ENCODE results near the gene NEIL3.
A peak's percentile ranks its signal among the peaks of the same experiment; 100 is the strongest.

Gene NEIL3, protein sequence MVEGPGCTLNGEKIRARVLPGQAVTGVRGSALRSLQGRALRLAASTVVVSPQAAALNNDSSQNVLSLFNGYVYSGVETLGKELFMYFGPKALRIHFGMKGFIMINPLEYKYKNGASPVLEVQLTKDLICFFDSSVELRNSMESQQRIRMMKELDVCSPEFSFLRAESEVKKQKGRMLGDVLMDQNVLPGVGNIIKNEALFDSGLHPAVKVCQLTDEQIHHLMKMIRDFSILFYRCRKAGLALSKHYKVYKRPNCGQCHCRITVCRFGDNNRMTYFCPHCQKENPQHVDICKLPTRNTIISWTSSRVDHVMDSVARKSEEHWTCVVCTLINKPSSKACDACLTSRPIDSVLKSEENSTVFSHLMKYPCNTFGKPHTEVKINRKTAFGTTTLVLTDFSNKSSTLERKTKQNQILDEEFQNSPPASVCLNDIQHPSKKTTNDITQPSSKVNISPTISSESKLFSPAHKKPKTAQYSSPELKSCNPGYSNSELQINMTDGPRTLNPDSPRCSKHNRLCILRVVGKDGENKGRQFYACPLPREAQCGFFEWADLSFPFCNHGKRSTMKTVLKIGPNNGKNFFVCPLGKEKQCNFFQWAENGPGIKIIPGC

GRCh38 chr4:177309522-177310371 is at the start of gene NEIL3:
Gene NEIL3, plus strand, starts transcription at chr4:177309874. Its CDS starts 80 bp downstream, at chr4:177309954.
- DNase-seq, result peak; percentile 93 to 96

DNA sequence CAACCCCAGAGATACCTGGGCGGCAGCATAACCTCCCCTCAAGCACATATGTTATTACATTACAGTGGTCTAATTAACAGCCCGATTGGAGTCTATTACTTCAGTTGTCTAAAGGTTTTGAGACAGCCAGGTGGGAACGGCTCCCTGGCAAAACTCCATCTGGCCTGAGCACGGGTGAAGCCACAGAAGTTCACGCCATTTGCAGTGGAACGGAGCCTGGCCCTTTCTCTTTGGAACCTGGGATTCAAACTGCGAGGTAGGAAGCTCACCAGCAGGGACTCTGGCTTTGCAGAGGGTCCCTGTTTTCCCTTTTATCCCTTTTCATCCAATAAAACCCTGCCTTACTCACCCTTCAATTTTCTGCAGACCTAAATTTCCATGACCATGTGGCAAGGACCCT is 45.9 kb upstream of the NEIL3 start:
- no peak for DNase-seq

- DNase-seq, result no peak
Observed at GRCh38 chr4:177264788-177265422, 44.8 kb upstream of the NEIL3 start.

DNA sequence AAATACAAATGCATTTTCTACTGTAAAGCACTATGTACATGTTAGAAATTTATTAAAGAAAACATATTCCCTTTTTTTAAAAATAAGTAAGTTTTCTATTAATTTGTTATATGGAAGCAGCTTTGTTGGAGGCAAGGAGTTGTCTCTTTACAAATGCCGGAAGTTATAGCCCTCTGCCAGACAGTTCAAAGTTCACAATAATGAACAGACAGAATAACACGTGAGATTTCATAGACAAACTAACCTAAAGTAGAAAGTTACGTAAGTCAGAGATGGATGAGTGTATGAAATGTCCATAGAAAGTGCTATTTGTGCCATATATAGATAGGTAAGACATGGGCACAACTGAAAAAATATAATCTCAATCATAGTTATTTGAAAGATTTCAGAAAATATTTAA is 43.9 kb upstream of the NEIL3 start:
- DNase-seq, result no peak

GRCh38 chr4:177266506-177266905 is 43.2 kb upstream of the NEIL3 start:
- DNase-seq, result no peak

GRCh38 chr4:177267911-177268310 is 41.8 kb upstream of the NEIL3 start:
- DNase-seq, result no peak

- DNase-seq, result no peak
Observed at GRCh38 chr4:177271091-177271490, 38.6 kb upstream of the NEIL3 start.

DNA sequence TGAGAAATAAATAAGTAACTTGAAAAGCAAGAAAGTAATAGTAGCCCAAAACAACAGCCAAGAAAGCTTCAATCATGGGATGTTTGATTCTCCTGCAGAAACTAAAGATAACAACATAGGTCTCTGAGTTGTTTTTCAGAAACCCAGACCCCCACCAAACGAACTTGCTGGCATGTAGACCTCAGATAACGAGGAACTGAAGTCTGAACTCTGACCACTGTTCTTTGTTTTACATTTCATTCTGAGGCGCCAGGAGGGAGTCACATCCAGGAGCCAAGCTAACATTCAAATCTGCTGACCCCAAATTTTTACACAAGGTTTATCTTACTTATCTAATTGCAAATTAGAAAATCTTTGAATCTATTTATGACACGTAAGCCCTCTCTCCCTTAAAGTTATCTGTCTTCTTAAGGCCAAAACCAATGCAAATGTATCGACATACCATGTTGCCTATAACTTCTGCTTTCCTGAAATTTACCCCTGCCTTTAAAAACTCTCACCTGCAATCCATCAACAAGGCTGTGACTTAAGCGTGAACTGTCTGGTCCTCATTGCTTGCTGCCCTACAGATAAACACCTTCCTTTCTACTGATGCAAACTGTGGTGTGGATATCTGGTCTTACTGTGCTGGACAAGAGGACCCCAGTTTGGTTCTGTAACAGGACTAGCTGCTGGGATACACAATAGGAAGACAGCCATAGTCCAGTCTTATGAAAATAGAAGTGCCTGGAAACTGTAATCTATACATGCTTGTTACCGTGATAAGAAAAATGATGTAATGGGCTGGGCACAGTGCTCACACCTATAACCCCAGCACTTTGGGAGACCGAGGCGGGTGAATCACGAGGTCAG is 37.5 kb upstream of the NEIL3 start:
- no peak for DNase-seq

DNA sequence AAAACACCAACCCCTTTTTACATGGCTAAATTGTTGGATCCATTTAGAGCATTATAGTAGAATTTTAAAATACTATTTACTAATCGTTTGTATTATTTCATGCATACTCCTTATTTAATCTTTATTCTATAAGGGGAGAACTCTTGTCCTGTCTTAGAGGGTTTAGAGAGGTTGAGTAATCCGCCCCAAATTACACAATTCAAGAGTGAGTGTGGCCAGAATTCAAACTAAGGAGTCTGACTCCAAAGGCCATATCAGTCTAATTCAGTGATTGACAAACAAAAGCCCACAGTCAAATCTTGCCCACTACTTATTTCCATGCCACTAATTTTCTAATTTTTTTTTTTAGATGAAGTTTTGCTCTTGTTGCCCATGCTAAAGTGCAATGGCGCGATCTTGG is 33.7 kb upstream of the NEIL3 start:
- DNase-seq, result no peak

DNA sequence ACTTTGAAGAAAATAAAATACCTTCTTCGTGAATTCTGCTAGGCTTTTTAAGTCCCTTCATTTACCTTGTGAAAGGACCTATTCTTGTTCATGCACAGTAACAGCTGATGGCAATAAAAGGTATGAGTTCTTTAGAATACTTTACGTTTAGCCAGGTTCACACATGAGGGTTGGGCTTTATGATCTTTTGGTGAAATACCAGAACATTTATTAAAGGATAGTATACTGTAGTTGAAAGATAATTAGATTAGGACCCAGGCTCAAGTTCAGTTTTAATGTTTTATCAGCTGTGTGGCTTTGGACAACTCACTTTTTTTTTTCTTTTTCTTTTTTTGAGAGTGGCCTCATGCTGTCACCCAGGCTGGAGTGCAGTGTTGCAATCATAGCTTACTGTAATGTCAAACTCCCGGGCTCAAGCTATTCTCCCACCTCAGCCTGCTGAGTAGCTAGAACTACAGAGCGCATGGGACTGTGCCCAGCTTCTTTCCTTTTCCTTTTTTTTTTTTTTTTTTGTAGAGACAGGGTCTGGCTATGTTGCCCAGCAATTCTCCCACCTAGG is 28.2 kb upstream of the NEIL3 start:
- no peak for DNase-seq

DNA sequence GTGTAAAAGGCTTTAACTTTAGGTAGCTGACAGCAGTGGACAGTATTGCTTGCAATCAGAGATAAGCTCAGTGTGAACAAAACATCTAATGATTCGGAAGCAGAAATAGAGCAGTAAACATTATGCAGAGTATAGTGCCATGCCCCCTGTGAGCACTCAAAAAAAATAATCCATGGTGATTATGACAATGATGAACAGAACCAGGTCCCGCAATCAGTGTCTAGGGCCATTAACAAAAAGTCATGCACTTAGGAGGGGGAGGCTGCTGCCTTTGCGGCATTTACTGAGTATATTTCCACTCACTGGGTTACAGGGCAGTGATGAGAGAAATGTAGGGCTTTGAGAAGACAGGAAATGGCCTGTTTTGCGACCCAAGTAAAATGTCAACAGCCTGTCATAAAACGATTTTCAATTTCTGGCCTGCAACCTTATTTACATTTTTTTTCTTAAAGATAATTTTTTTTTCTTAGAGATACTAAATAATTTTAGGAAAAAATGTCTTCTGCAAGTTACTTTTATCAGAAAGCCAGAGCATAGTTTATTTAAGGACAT is 27.3 kb upstream of the NEIL3 start:
- DNase-seq, result no peak

DNA sequence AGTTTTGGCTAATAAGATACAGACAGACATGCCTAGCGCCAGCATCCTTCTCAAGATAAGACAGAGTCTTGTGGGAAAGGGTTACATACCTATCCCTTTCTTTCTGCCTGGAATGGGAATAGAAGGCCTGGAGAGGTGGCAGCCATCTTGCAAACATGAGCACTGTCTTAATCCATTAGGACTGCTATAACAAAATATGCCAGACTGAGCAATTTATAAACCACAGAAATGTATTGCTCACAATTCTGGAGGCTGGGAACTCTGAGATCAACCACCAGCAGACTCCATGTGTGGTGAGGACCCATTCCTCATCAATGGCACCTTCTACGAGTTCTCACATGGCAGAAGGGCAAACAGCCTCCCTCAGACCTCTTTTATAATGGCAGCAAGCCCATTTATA is 26.5 kb upstream of the NEIL3 start:
- no peak for DNase-seq

DNA sequence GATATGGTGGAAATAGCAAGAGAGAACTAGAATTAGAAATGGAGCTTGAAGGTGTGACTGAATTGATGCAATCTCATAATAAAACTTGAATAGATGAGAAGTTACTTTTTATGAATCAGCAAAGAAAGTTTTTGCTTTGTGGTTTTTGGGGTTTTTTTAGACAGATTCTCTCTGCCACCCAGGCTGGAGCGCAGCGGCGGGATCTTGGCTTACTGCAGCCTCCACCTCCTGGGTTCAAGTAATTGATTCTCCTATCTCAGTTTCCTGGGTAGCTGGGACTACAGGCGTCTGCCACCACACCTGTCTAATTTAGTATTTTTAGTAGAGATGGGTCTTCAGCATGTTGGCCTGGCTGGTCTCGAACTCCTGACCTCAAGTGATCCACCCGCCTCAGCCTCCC is 23.7 kb upstream of the NEIL3 start:
- no peak for DNase-seq

DNA sequence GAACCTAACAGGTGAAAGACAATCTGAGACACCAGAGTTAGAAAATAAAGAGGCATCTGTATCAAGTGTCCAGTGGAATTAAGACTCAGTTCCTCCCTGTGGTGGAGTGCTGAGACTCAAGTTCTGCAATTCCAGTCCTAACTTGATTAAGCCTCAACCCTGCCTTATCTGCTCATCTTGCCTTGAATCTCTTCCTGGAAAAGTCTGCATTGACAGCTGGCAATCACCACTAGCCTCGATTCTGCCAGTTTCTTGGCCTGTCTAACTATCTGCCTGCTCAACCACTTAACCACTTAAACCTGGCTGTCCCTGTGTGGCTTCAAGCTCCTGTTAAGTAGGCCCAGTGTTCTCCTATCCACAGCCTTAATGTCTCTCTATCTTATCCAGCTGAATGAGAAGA is 22.4 kb upstream of the NEIL3 start:
- no peak for DNase-seq

- no peak for DNase-seq
Observed at GRCh38 chr4:177288335-177288734, 21.3 kb upstream of the NEIL3 start.

- DNase-seq, result no peak
Observed at GRCh38 chr4:177290780-177291179, 18.9 kb upstream of the NEIL3 start.

DNA sequence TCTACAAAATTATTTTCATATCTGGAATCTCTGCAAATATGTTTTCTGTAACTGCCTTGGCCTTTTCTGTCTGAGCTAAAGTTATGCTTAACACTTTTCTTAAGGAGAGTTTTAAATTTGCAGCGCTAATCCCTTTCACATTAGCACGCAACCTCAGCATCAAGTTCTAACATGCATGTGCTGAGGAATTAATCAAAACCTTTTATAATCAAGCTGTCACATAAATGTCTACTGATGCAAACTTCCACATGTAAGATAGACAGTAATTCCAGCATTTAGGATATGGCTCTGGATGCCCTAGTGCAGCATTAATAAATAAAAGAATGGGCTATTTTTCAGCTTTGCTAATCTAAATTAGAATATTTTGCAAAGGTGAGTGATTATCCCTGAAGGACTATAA is 17.5 kb upstream of the NEIL3 start:
- DNase-seq, result no peak

DNA sequence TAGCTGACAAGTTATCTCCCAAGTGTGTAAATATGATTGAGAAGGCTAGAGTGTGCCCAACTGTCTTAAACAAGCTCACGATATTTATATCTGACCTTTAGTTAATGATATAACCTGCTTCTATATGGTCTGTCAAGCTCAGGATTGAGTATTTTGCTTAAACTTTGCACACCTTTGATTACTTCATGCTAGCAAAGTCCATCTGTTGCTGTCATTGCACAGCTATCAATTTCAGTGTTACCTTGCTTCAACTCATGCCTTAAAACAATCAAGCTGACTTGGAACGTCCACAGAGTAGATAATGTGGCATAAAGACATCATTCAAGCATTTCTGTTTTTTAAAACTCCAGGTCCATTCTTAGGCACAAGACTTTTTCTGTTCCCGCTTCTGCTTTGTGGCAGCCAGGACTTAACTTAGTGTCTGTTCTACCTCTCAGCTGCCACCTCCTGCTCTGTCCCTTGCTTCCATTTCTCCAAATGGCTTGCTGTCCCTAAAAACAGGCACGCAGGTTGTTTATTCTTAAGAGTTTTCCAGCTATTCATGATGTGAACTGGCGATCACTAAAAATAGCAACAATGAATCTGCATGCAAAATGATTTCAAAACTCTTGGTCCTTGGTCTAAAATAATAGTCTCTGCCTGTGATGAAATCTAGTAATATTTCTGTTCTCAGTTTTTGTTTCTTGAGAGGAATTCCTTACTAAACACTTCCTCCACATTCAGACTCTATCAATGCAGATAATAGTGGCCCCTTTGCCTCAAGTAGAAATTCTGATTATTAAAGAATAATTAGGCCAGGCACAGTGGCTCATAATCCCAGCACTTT is 16.3 kb upstream of the NEIL3 start:
- no peak for DNase-seq

DNA sequence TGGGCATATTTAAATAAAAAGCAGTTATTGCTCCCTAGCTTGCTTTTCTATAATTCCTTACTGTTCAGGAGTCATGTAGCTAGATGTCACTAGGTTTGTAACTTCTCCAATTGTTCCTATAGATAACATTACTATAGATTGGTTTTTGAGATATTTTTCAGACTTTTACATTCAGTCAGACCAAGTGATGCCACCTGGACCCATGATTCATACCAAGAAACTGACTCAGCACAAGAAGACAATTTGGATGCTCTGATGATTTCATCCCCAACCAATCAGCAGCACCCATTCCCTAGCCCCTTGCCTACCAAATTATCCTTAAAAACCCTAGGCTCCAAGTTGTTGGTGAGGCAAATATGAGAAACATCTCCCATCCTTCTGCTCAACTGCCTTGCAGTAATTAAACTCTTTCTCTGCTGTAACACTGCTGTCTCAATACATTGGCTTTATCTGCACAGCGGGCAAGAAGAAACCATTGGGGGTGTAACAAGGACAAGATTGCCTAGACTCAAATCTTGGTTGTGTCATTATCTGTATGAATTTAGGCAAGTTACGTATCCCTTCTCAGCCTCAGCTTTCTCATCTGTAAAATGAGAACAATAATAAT is 11.8 kb upstream of the NEIL3 start:
- DNase-seq, result no peak

DNA sequence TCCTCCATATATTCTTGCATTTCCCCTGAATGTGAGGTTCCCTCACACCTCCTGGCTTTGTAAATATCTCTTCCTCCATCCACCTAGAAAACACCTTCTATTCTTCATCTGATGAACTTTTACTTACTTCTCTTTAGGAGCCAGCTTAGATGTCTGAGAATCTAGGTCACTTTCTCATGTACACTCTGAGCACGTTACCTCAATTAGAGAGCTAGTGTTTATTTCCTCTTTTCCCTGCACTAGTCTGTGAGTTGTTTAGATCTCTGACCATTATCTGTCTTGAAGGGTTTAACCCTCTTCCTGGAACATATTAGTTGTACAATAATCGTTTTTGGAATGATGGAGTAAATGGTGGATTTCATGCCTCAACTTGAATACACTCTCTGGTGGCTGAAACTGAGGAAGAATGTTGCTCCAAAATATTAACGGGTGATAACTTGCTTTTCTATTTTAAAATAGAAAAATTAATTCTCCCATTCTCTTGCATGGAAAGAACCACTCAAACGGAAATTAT is 8.5 kb upstream of the NEIL3 start:
- no peak for DNase-seq
